ENCODE results near the gene PIM1.
A peak's percentile ranks its signal among the peaks of the same experiment; 100 is the strongest.

Gene PIM1

GRCh38 chr6:37138856-37139229 lies 31.1 kb upstream of the PIM1 start:
- no peak for DNase-seq

GRCh38 chr6:37139230-37139962 lies 30.6 kb upstream of the PIM1 start:
- DNase-seq = no peak

GRCh38 chr6:37140145-37140544 lies 29.8 kb upstream of the PIM1 start:
- DNase-seq = no peak

- DNase-seq = no peak
Measured at GRCh38 chr6:37141281-37142049, 28.5 kb upstream of the PIM1 start.

GRCh38 chr6:37142050-37142614 lies 27.8 kb upstream of the PIM1 start:
- DNase-seq = no peak

- DNase-seq = no peak
Measured at GRCh38 chr6:37143585-37143984, 26.4 kb upstream of the PIM1 start.

- no peak for DNase-seq
Measured at GRCh38 chr6:37145443-37145842, 24.5 kb upstream of the PIM1 start.

GRCh38 chr6:37146735-37147157 lies 23.2 kb upstream of the PIM1 start:
- DNase-seq = no peak

GRCh38 chr6:37149745-37150144 lies 20.2 kb upstream of the PIM1 start:
- DNase-seq = no peak

- no peak for DNase-seq
Measured at GRCh38 chr6:37150314-37150713, 19.6 kb upstream of the PIM1 start.

- no peak for DNase-seq
Measured at GRCh38 chr6:37155394-37156312, 14.3 kb upstream of the PIM1 start.

GRCh38 chr6:37158508-37158907 lies 11.4 kb upstream of the PIM1 start:
- no peak for DNase-seq

- DNase-seq = no peak
Measured at GRCh38 chr6:37160922-37161778, 8.8 kb upstream of the PIM1 start.

GRCh38 chr6:37162740-37163139 lies 7.2 kb upstream of the PIM1 start:
- DNase-seq = no peak

GRCh38 chr6:37168163-37168758 lies 1.7 kb upstream of the PIM1 start:
- DNase-seq = no peak

GRCh38 chr6:37168811-37169495 lies 999 bp upstream of the PIM1 start:
- no peak for DNase-seq

- peak; percentile 40 for DNase-seq
Measured at GRCh38 chr6:37170273-37171200, 585 bp downstream of the PIM1 start.

- DNase-seq = no peak
Measured at GRCh38 chr6:37171201-37171969, 1.4 kb downstream of the PIM1 start.
